AG20443 (cell line): ENCODE results near the gene PCDHGB4.
"Not testable (repeated sequence)": the region's sequence is repeated elsewhere in the genome, so short reads cannot be mapped to it uniquely, and the experiment has no call there.

Experiments
- DNase-seq: peaks from one replicate; pipeline ENCODE4 v3.0.0; 2012; ENCODE audit warnings: low spot score, mixed read lengths

The PCDHGB4 gene

DNA sequence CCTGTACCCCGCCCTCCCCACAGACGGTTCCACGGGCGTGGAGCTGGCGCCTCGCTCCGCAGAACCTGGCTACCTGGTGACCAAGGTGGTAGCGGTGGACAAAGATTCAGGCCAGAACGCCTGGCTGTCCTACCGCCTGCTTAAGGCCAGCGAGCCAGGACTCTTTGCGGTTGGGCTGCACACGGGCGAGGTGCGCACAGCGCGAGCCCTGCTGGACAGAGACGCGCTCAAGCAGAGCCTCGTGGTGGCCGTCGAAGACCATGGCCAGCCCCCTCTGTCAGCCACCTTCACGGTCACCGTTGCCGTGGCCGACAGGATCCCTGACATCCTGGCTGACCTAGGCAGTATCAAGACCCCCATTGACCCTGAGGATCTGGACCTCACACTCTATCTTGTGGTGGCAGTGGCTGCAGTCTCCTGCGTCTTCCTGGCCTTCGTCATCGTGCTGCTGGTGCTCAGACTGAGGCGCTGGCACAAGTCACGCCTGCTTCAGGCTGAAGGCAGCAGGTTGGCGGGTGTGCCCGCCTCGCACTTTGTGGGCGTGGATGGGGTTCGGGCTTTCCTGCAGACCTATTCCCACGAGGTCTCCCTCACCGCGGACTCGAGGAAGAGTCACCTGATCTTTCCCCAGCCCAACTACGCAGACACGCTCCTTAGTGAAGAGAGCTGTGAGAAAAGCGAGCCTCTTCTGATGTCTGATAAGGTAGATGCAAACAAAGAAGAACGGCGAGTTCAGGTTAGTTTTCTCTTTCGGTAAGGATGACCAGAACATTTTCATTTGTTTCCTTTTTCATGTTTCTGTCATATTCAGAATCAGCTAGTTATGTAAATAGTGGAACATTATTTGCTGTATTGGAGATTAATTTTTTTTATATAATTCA is 21.2 kb upstream of the PCDHGB4 start:
- DNase-seq: no peak

DNA sequence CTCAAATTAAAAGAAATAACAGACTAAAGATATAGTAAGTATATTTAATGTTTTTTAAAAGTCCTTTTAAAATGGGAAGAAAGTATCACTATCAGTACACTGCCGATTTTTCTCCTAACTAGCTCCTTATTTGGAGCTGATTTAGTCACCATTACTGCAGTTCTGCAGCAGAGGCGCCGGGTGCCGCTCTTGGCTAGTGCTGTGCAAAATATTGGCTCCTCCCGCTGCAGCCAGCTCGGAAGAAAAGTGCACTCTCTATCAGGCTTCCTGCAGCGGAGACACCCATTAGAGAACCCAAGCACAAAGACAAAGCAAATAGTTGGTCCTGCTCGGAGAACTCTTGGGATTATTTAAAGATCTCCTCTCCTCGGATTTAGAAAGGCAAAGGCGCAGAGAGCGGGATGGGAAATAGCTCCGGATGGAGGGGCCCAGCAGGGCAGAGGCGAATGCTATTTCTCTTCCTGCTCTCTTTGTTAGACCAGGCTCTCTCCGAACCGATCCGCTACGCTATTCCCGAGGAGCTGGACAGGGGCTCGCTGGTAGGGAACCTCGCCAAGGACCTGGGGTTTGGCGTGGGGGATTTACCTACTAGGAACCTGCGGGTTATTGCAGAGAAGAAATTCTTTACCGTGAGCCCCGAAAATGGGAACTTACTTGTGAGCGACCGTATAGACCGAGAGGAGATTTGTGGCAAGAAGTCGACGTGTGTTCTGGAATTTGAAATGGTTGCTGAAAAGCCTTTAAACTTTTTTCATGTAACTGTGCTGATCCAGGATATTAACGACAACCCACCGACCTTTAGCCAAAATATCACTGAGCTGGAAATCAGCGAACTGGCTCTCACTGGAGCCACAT is 17.3 kb upstream of the PCDHGB4 start, which contains the start of gene PCDHGB3:
Gene PCDHGB3, plus strand, starts transcription at position 249 of the 855 bp plus-strand sequence. Its CDS starts 153 bp downstream, at position 402.
- peak; percentile 81 for DNase-seq

DNA sequence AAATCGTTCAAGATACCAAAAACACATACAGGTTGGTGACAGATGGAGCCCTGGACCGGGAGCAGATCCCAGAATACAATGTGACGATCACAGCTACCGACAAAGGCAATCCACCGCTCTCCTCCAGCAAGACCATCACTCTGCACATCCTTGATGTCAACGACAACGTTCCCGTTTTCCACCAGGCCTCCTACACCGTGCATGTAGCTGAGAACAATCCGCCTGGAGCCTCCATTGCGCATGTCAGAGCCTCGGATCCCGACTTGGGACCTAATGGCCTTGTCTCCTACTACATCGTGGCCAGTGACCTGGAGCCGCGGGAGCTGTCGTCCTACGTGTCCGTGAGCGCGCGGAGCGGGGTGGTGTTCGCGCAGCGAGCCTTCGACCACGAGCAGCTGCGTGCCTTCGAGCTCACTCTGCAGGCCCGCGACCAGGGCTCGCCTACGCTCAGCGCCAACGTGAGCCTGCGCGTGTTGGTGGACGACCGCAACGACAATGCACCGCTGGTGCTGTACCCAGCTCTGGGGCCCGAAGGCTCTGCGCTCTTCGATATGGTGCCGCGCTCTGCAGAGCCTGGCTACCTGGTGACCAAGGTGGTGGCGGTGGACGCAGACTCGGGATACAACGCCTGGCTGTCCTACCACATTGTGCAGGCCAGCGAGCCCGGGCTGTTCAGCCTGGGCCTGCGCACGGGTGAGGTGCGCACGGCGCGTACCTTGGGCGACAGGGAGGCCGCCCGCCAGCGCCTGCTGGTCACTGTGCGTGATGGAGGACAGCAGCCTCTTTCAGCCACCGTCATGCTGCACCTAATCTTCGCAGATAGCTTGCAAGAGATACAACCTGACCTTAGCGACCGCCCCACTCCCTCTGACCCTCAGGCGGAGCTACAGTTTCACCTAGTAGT is 15.7 kb upstream of the PCDHGB4 start:
- no peak for DNase-seq

DNA sequence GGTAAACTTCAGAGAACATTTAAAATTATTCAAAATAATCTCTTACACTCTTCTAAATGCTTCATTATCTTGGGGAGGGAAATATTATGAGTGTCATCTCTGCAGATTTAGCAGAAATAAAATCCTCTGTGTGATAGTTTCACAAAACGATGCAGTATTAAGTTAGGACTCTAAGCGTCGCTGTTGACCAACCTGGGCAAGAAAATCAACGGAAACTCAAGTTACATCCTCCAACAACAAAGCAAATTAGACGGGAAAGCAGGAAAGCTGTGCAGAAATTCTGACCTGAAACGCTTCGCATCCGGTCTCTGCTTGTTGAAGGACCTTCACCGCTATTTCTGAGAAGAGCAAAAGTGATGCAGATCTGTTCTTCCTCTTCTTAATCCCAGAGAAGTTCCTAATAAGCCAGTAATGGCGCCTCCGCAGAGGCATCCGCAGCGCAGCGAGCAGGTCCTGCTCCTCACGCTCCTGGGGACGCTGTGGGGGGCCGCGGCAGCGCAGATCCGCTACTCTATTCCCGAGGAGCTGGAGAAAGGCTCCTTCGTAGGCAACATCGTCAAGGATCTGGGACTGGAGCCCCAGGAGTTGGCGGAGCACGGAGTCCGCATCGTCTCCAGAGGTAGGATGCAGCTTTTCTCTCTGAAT is 13.7 kb upstream of the PCDHGB4 start, which contains the start of gene PCDHGA6:
Gene PCDHGA6, plus strand, starts transcription at position 219 of the 645 bp plus-strand sequence. Its CDS starts 193 bp downstream, at position 412.
- peak; percentile 29 for DNase-seq

DNA sequence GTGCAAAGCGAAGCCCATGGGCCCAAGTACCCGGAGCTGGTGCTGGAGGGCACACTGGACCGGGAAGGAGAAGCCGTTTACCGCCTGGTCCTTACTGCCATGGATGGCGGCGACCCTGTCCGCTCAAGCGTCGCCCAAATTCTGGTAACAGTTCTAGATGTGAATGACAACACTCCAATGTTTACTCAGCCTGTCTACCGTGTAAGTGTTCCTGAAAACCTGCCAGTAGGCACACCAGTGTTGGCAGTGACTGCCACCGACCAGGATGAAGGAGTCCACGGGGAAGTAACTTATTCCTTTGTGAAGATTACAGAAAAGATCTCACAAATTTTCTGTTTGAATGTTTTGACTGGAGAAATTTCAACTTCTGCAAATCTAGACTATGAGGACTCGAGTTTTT is 12.9 kb upstream of the PCDHGB4 start:
- DNase-seq: no peak

DNA sequence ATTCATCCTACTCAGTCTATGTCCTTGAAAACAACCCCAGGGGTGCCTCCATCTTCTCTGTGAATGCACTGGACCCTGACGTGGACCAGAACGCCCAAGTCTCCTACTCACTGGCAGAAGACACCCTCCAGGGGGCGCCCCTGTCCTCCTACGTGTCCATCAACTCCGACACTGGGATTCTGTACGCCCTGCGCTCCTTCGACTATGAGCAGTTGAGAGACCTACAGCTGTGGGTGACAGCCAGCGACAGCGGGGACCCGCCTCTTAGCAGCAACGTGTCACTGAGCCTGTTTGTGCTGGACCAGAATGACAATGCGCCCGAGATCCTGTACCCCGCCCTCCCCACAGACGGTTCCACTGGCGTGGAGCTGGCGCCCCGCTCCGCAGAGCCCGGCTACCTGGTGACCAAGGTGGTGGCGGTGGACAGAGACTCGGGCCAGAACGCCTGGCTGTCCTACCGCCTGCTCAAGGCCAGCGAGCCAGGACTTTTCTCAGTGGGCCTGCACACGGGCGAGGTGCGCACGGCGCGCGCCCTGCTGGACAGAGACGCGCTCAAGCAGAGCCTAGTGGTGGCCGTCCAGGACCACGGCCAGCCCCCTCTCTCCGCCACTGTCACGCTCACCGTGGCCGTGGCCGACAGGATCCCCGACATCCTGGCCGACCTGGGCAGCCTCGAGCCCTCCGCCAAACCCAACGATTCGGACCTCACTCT is 11.9 kb upstream of the PCDHGB4 start:
- not testable (repeated sequence) for DNase-seq

DNA sequence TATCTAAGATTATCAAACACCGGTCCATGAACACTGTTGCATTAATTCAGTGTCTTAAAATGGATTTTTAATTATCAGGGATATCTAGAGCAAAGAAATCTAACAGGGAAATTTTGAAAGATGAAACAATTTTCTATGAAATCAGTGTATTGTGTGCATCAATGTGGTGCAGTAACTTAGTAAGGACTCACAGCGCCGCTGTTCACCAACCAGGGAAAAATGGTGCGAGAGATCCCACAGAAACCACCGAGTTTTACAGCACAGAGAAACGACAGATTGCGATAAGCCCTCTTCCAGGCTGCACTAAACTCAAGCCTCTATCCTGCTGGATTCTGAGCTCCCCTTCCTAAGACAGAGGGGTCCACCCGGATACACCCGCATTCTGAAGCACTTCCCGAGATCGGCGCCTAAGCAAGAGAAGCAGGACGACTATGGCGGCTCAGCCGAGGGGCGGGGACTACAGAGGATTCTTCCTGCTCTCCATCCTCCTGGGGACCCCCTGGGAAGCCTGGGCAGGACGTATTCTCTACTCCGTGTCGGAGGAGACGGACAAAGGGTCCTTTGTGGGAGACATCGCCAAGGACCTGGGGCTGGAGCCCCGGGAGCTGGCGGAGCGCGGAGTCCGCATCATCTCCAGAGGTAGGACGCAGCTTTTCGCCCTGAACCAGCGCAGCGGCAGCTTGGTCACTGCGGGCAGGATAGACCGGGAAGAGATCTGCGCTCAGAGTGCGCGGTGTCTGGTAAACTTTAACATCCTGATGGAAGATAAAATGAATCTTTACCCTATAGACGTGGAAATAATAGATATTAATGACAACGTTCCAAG is 4.8 kb upstream of the PCDHGB4 start, which contains the start of gene PCDHGA7:
Gene PCDHGA7, plus strand, starts transcription at position 274 of the 826 bp plus-strand sequence. Its CDS starts 158 bp downstream, at position 432.
- DNase-seq: peak; percentile 46

DNA sequence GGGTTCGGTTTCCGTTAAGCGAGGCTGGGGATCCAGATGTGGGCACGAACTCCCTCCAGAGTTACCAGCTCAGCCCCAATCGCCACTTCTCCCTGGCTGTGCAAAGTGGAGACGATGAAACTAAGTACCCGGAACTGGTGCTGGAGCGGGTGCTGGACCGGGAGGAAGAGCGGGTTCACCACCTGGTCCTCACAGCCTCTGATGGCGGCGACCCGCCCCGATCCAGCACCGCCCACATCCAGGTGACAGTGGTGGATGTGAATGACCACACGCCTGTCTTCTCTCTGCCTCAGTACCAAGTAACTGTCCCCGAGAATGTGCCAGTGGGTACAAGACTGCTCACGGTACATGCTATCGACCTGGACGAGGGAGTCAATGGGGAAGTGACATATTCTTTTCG is 4.2 kb upstream of the PCDHGB4 start:
- no peak for DNase-seq

DNA sequence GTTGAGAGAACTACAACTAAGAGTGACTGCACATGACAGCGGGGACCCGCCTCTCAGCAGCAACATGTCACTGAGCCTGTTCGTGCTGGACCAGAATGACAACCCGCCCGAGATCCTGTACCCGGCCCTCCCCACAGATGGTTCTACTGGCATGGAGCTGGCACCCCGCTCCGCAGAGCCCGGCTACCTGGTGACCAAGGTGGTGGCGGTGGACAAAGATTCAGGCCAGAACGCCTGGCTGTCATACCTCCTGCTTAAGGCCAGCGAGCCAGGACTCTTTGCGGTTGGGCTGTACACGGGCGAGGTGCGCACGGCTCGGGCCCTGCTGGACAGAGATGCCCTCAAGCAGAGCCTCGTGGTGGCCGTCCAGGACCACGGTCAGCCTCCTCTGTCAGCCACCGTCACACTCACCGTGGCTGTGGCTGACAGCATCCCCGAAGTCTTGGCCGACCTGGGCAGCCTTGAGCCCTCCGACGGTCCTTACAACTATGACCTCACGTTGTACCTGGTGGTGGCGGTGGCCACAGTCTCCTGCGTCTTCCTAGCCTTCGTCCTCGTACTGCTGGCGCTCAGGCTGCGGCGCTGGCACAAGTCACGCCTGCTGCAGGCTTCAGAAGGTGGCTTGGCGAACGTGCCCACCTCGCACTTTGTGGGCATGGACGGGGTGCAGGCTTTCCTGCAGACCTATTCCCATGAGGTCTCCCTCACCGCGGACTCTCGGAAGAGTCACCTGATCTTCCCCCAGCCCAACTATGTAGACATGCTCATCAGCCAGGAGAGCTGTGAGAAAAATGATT is 2.8 kb upstream of the PCDHGB4 start:
- DNase-seq: no peak

DNA sequence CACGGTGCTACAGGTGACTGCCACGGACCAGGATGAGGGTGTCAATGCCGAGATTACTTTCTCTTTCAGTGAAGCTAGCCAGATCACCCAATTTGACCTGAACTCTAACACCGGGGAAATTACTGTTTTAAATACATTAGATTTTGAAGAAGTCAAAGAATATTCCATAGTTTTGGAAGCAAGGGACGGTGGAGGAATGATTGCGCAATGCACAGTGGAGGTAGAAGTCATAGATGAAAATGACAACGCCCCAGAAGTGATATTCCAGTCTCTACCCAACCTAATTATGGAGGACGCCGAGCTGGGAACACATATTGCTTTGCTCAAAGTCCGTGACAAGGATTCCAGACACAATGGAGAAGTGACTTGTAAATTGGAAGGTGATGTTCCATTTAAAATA is 1.2 kb downstream of the PCDHGB4 start:
- no peak for DNase-seq

DNA sequence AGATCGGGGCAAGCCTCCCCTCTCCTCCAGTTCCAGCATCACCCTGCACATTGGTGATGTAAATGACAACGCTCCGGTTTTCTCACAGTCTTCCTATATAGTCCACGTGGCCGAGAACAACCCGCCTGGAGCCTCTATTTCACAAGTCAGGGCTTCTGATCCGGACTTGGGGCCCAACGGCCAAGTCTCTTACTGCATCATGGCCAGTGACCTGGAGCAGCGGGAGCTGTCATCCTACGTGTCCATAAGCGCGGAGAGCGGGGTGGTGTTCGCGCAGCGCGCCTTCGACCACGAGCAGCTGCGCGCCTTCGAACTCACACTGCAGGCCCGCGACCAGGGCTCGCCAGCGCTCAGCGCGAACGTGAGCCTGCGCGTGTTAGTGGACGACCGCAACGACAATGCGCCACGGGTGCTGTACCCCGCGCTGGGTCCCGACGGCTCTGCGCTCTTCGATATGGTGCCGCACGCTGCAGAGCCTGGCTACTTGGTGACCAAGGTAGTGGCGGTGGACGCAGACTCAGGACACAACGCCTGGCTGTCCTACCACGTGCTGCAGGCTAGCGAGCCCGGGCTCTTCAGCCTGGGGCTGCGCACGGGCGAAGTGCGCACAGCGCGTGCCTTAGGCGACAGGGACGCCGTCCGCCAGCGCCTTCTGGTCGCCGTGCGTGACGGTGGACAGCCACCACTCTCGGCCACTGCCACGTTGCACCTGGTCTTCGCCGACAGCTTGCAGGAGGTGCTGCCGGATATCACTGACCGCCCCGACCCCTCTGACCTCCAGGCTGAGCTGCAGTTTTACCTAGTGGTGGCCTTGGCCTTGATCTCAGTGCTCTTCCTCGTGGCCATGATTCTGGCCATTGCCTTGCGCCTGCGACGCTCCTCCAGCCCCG is 1.9 kb downstream of the PCDHGB4 start:
- DNase-seq: no peak

DNA sequence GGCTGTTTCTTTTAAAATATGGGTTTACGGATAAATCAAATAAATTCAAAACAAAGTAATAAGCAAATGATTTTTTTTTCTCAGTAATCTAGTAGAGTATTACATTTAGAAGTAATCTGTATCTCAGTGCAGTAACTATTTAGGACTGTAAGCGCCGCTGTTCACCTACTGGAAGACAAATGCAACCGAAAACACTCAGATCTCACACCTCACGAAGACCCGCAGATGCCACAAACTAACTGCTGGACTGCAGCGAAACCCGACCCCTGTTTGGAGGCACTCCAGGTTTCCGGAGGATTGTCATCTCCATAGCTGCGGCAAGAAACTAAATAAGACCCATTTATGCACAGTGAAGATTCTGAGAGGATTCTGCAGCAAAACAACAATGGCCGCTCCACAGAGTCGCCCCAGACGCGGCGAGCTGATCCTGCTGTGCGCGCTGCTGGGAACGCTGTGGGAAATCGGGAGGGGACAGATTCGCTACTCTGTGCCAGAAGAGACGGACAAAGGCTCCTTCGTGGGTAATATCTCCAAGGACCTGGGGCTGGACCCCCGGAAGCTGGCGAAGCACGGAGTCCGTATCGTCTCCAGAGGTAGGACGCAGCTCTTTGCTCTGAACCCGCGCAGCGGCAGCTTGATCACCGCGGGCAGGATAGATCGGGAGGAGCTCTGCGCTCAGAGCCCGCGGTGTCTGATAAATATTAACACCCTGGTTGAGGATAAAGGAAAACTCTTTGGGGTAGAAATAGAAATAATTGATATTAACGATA is 5.1 kb downstream of the PCDHGB4 start, which contains the start of gene PCDHGA8:
Gene PCDHGA8, plus strand, starts transcription at position 205 of the 770 bp plus-strand sequence. Its CDS starts 181 bp downstream, at position 386.
- no peak for DNase-seq

DNA sequence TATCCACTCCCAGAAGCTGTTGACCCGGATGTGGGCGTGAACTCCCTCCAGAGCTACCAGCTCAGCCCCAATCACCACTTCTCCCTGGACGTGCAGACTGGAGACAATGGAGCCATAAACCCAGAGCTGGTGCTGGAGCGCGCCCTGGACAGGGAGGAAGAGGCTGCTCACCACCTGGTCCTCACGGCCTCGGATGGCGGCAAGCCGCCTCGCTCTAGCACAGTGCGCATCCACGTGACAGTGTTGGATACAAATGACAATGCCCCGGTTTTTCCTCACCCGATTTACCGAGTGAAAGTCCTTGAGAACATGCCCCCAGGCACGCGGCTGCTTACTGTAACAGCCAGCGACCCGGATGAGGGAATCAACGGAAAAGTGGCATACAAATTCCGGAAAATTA is 5.8 kb downstream of the PCDHGB4 start:
- no peak for DNase-seq

DNA sequence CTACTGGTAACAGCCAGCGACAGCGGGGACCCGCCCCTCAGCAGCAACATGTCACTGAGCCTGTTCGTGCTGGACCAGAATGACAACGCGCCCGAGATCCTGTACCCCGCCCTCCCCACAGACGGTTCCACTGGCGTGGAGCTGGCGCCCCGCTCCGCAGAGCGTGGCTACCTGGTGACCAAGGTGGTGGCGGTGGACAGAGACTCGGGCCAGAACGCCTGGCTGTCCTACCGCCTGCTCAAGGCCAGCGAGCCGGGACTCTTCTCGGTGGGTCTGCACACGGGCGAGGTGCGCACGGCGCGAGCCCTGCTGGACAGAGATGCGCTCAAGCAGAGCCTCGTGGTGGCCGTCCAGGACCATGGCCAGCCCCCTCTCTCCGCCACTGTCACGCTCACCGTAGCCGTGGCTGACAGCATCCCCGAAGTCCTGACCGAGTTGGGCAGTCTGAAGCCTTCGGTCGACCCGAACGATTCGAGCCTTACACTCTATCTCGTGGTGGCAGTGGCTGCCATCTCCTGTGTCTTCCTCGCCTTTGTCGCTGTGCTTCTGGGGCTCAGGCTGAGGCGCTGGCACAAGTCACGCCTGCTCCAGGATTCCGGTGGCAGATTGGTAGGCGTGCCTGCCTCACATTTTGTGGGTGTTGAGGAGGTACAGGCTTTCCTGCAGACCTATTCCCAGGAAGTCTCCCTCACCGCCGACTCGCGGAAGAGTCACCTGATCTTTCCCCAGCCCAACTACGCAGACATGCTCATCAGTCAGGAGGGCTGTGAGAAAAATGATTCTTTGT is 7.1 kb downstream of the PCDHGB4 start:
- not testable (repeated sequence) for DNase-seq

DNA sequence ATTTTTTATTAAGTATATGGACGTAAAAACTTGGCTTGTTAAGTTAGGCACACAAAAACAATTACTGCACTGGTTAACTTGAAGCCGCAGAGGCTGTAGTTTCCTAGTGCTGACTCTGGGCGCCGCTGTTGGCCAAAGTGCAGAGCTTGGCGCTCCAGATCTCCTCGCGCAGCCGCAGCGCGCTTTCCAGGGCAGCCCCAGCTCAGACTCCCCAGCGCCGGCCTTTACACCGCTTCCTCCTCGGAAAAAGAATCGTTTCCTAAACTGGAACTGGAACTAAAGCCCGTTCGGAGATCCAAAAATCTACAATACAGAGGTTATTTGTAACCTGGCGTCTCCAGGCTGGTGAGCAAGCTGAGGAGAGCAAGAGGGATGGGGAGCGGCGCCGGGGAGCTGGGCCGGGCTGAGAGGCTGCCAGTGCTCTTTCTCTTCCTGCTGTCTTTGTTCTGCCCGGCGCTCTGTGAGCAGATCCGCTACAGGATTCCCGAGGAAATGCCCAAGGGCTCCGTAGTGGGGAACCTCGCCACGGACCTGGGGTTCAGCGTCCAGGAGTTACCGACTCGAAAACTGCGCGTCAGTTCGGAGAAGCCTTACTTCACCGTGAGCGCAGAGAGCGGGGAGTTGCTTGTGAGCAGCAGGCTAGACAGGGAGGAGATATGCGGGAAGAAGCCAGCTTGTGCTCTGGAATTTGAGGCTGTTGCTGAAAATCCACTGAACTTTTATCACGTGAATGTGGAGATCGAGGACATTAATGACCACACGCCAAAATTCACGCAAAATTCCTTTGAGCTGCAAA is 10.5 kb downstream of the PCDHGB4 start, which contains the start of gene PCDHGB5:
Gene PCDHGB5, plus strand, starts transcription at position 192 of the 796 bp plus-strand sequence. Its CDS starts 181 bp downstream, at position 373.
- DNase-seq: peak; percentile 46
